GM23338 (cell line): ENCODE results near the gene FAAP100. TPM values are rescaled to one million over a fixed set of nuclear protein-coding genes. Genes with fewer than 3 reads are reported as not detected.

Experiments
- ATAC-seq: fragments of 200-7000 bp; cut with Tn5 transposase; 3 replicates; pipeline ENCODE4 v1.9.1; 2020
- DNase-seq: peaks from one replicate; pipeline ENCODE4 v3.0.0-alpha.2; 2015; ENCODE audit warnings: low spot score
- H2AFZ ChIP-seq: fragments of 200-600 bp; sonication (generic); 2 replicates; pipeline ENCODE4 v1.8.0; 2016; ENCODE audit warnings: antibody characterized with exemption, mild to moderate bottlenecking, moderate library complexity
- H3F3A ChIP-seq: fragments of 200-600 bp; sonication (generic); replicated peaks from 2 replicates; pipeline ENCODE4 v1.8.0; 2017; ENCODE audit warnings: antibody characterized with exemption, mixed run types, low read depth
- H3K27ac ChIP-seq: fragments of 200-600 bp; sonication (generic); 2 replicates; pipeline ENCODE4 v1.6.1; 2016; ENCODE audit warnings: low read depth
- H3K27me3 ChIP-seq: fragments of 200-600 bp; sonication (generic); 2 replicates; pipeline ENCODE4 v1.8.0; 2016; ENCODE audit warnings: mild to moderate bottlenecking, mixed run types, moderate library complexity; ENCODE audit not compliant: insufficient read depth
- H3K36me3 ChIP-seq: fragments of 200-600 bp; sonication (generic); 2 replicates; pipeline ENCODE4 v1.8.0; 2016; ENCODE audit warnings: mild to moderate bottlenecking; ENCODE audit not compliant: insufficient read depth
- H3K4me1 ChIP-seq: fragments of 200-600 bp; sonication (generic); 2 replicates; pipeline ENCODE4 v1.8.0; 2016; ENCODE audit warnings: mild to moderate bottlenecking, moderate library complexity; ENCODE audit not compliant: insufficient read depth
- H3K4me2 ChIP-seq: fragments of 200-600 bp; sonication (generic); 2 replicates; pipeline ENCODE4 v1.7.1; 2017; ENCODE audit warnings: mixed run types
- H3K4me3 ChIP-seq: fragments of 200-600 bp; sonication (generic); 2 replicates; pipeline ENCODE4 v1.6.1; 2016; ENCODE audit warnings: mixed run types
- H3K79me2 ChIP-seq: fragments of 200-600 bp; sonication (generic); replicated peaks from 2 replicates; pipeline ENCODE4 v1.8.0; 2017; ENCODE audit warnings: mild to moderate bottlenecking; ENCODE audit not compliant: insufficient read depth
- H3K9me2 ChIP-seq: fragments of 200-600 bp; sonication (generic); 2 replicates; pipeline ENCODE4 v1.8.0; 2017; ENCODE audit not compliant: insufficient read depth
- H4K20me1 ChIP-seq: fragments of 200-600 bp; sonication (generic); replicated peaks from 2 replicates; pipeline ENCODE4 v1.8.0; 2017; ENCODE audit warnings: mild to moderate bottlenecking; ENCODE audit not compliant: insufficient read depth
- H3K27ac Mint-ChIP-seq: 2 replicates; pipeline ENCODE4 v1.8.0; 2020; ENCODE audit warnings: inconsistent platforms, mild to moderate bottlenecking, moderate library complexity, mixed read lengths
- H3K27me3 Mint-ChIP-seq: 3 replicates; pipeline ENCODE4 v1.8.0; 2022; ENCODE audit warnings: low read depth, mild to moderate bottlenecking, moderate library complexity, mixed read lengths, inconsistent platforms; ENCODE audit not compliant: insufficient read depth, poor library complexity
- H3K36me3 Mint-ChIP-seq: 3 replicates; pipeline ENCODE4 v1.8.0; 2021; ENCODE audit warnings: low read depth, mild to moderate bottlenecking, inconsistent platforms, moderate library complexity, mixed read lengths
- H3K4me1 Mint-ChIP-seq: 3 replicates; pipeline ENCODE4 v1.8.0; 2020; ENCODE audit warnings: mild to moderate bottlenecking, inconsistent platforms, mixed read lengths
- H3K4me3 Mint-ChIP-seq: 3 replicates; pipeline ENCODE4 v1.8.0; 2021; ENCODE audit warnings: moderate library complexity, mild to moderate bottlenecking, inconsistent platforms, mixed read lengths
- H3K9me3 Mint-ChIP-seq: 3 replicates; pipeline ENCODE4 v1.8.0; 2020; ENCODE audit warnings: moderate library complexity, mild to moderate bottlenecking, inconsistent platforms, mixed read lengths
- CREB1 ChIP-seq: fragments of 250-450 bp; sonication (Bioruptor Pico); IDR thresholded peaks from 2 replicates; pipeline ENCODE4 v1.5.0; 2020; ENCODE audit warnings: low read depth, mild to moderate bottlenecking, moderate library complexity
- CTCF ChIP-seq, 2 experiments: fragments of 200-600 bp in 1 of 2; sonication (generic) in 1 of 2; conservative IDR thresholded peaks; 2 replicates each; pipeline versions ENCODE4 v1.5.1 to v1.6.1; 2016 to 2017; ENCODE audit warnings: antibody characterized with exemption in 2 of 2, low read depth in 2 of 2, mild to moderate bottlenecking in 2 of 2, moderate library complexity in 1 of 2
- ETS1 ChIP-seq: IDR thresholded peaks from 2 replicates; pipeline ENCODE4 v1.6.1; 2016; ENCODE audit warnings: antibody characterized with exemption
- EZH2 ChIP-seq: fragments of 200-600 bp; sonication (generic); IDR thresholded peaks from one replicate; pipeline ENCODE4 v1.8.0; 2017; ENCODE audit warnings: antibody characterized with exemption, mild to moderate bottlenecking, low read depth; ENCODE audit not compliant: unreplicated experiment
- EZH2phosphoT487 ChIP-seq: fragments of 200-600 bp; sonication (generic); IDR thresholded peaks from one replicate; pipeline ENCODE4 v1.8.1; 2018; ENCODE audit warnings: antibody characterized with exemption; ENCODE audit not compliant: unreplicated experiment
- JUNB ChIP-seq: IDR thresholded peaks from one replicate; pipeline ENCODE4 v1.6.1; 2016; ENCODE audit warnings: antibody characterized with exemption; ENCODE audit not compliant: unreplicated experiment
- NANOG ChIP-seq: IDR thresholded peaks from 2 replicates; pipeline ENCODE4 v1.6.1; 2016; ENCODE audit warnings: antibody characterized with exemption, borderline replicate concordance
- POLR2AphosphoS5 ChIP-seq: IDR thresholded peaks from 2 replicates; pipeline ENCODE4 v1.6.1; 2016; ENCODE audit warnings: antibody characterized with exemption, low read depth
- REST ChIP-seq: IDR thresholded peaks from one replicate; pipeline ENCODE4 v1.6.1; 2018; ENCODE audit warnings: antibody characterized with exemption; ENCODE audit not compliant: unreplicated experiment
- STAT1 ChIP-seq: IDR thresholded peaks from one replicate; pipeline ENCODE4 v1.6.1; 2016; ENCODE audit warnings: antibody characterized with exemption; ENCODE audit not compliant: unreplicated experiment
- ZNF114 ChIP-seq: fragments of 250-450 bp; sonication (Bioruptor Pico); IDR thresholded peaks from 2 replicates; pipeline ENCODE4 v1.5.0; 2020; ENCODE audit warnings: mild to moderate bottlenecking, moderate library complexity
- ZNF331 ChIP-seq: fragments of 250-450 bp; sonication (Bioruptor Pico); IDR thresholded peaks from 2 replicates; pipeline ENCODE4 v1.5.0; 2020; ENCODE audit warnings: low read depth, mild to moderate bottlenecking, moderate library complexity
- polyA plus RNA-seq: library from polyadenylated mRNA; unstranded; fragments of >200 nt; fragmentation: Nextera tagmentation; extraction: Ambion mirVana; gene quantifications from 2 replicates; pipeline ENCODE4 v1.2.1, GENCODE V29; 2016
- total RNA-seq: library from RNA; depleted of rRNA; stranded (reverse); fragments of >200 nt; shearing (Covaris generic); gene quantifications from 2 replicates; pipeline ENCODE4 v1.2.3, GENCODE V29; 2014

FAAP100 gene
- total and polyA plus RNA-seq, 2 experiments from 2014 or later = 16.0 to 50.5 TPM

GRCh38 chr17:81524865-81525159 is 27.3 kb downstream of the FAAP100 start:
- no peak for ATAC-seq

GRCh38 chr17:81524039-81524864 is 27.9 kb downstream of the FAAP100 start:
- H2AFZ ChIP-seq = no peak overlapping the region
- Mint-ChIP-seq H3K4me1 (peaks cover 6% of the 10 kb centered on the region), H3K36me3 (no peaks in the 10 kb centered on the region; the same call in 2 of the 3 replicates)
- TF ChIP-seq CREB1 (CRISPR knock-in tag) = no peak
- TF ChIP-seq EZH2 = no peak
- no peak for TF ChIP-seq NANOG
- no peak for TF ChIP-seq STAT1
- no peak for TF ChIP-seq ZNF114 (CRISPR knock-in tag)
- no peak for TF ChIP-seq ZNF331 (CRISPR knock-in tag)
- TF ChIP-seq ETS1 = no peak
- no peak for TF ChIP-seq REST
- no peak for TF ChIP-seq EZH2phosphoT487
- TF ChIP-seq JUNB = no peak

More at GRCh38 chr17:81524865-81525159, 27.3 kb downstream of the FAAP100 start:
- no peak overlapping the region for H3K4me3 Mint-ChIP-seq
- Histone ChIP-seq H3K9me2 (no peaks in the 10 kb centered on the region), H2AFZ (no peak overlapping the region), H3K4me2 (no peak overlapping the region), H3K4me1 (peaks cover 7% of the 10 kb centered on the region), H3K79me2 (no peaks in the 10 kb centered on the region), H3K36me3 (no peaks in the 10 kb centered on the region), H3K27ac (no peak overlapping the region), H3K4me3 (no peak overlapping the region), H3K27me3 (peaks cover 28% of the 10 kb centered on the region), H4K20me1 (no peaks in the 10 kb centered on the region), H3F3A (no peaks in the 10 kb centered on the region)
- H3K9me3 Mint-ChIP-seq = no peaks in the 10 kb centered on the region; the same call in 2 of the 3 replicates
- H3K27ac Mint-ChIP-seq = no peak overlapping the region
- TF ChIP-seq ZNF331 (CRISPR knock-in tag) (no peak), EZH2 (no peak), CTCF (conservative IDR thresholded peaks at IDR 0.05; ENCODE audit: low read depth in 2 of 2) (no peak), JUNB (no peak), POLR2AphosphoS5 (no peak), EZH2phosphoT487 (no peak), STAT1 (no peak)
- peaks cover 40% of the 10 kb centered on the region for H3K27me3 Mint-ChIP-seq
- H3K36me3 Mint-ChIP-seq = no peaks in the 10 kb centered on the region; the same call in 2 of the 3 replicates
- H3K4me1 Mint-ChIP-seq = peaks cover 6% of the 10 kb centered on the region
- DNase-seq = no peak

More at GRCh38 chr17:81524039-81524864, 27.9 kb downstream of the FAAP100 start:
- H3K79me2 ChIP-seq = no peaks in the 10 kb centered on the region
- Mint-ChIP-seq H3K4me3 (no peak overlapping the region), H3K27ac (no peak overlapping the region), H3K27me3 (peaks cover 40% of the 10 kb centered on the region), H3K9me3 (no peaks in the 10 kb centered on the region; the same call in 2 of the 3 replicates)
- no peak for ATAC-seq
- no peaks in the 10 kb centered on the region for H3K9me2 ChIP-seq
- no peaks in the 10 kb centered on the region for H3K36me3 ChIP-seq
- peaks cover 7% of the 10 kb centered on the region for H3K4me1 ChIP-seq
- H4K20me1 ChIP-seq = no peaks in the 10 kb centered on the region
- no peak overlapping the region for H3K4me2 ChIP-seq
- H3F3A ChIP-seq = no peaks in the 10 kb centered on the region
- H3K4me3 ChIP-seq = no peak overlapping the region
- no peak for DNase-seq
- peaks cover 32% of the 10 kb centered on the region for H3K27me3 ChIP-seq
- H3K27ac ChIP-seq = no peak overlapping the region
